Muscle of leg (tissue), 11 donors: ENCODE data around the gene LRRC3. TPM values are rescaled to one million over a fixed set of nuclear protein-coding genes. Genes with fewer than 3 reads are reported as not detected.
"Not testable (repeated sequence)": the region's sequence is repeated elsewhere in the genome, so short reads cannot be mapped to it uniquely, and the experiment has no call there.

Experiments used
- DNase-seq: peaks from one replicate; pipeline ENCODE4 v3.0.0; 2013
- H3K27ac ChIP-seq: one replicate; pipeline ENCODE4 v1.5.1; 2013; ENCODE audit warnings: mild to moderate bottlenecking, low read length, control low read depth
- H3K27me3 ChIP-seq: one replicate; pipeline ENCODE4 v1.6.1; 2013; ENCODE audit warnings: low read length; ENCODE audit not compliant: control insufficient read depth, insufficient read depth
- H3K36me3 ChIP-seq: one replicate; pipeline ENCODE4 v1.6.1; 2013; ENCODE audit warnings: low read length; ENCODE audit not compliant: control insufficient read depth, insufficient read depth
- H3K4me1 ChIP-seq: one replicate; pipeline ENCODE4 v1.6.1; 2013; ENCODE audit warnings: low read length; ENCODE audit not compliant: control insufficient read depth, insufficient read depth
- H3K4me3 ChIP-seq: one replicate; pipeline ENCODE4 v1.5.1; 2013; ENCODE audit warnings: low read length, control low read depth
- H3K9me3 ChIP-seq: replicated peaks from 2 replicates; pipeline ENCODE4 v1.6.1; 2013; ENCODE audit warnings: low read depth, low read length; ENCODE audit not compliant: control insufficient read depth
- WGBS: methylation state at CpG from one replicate; pipeline ENCODE4 v1.1.5; 2013; ENCODE audit warnings: missing lambda C conversion rate; ENCODE audit not compliant: insufficient coverage; 5-methylcytosine and 5-hydroxymethylcytosine counted together
- polyA plus RNA-seq, 8 donors: library from polyadenylated mRNA; unstranded; fragments of 120-200 nt; gene quantifications; one replicate each; pipeline versions ENCODE4 v1.2.1 to v1.2.3, GENCODE V29; 2013; ENCODE audit warnings: inconsistent platforms in 1 of 8, low replicate concordance in 1 of 8; ENCODE audit not compliant: insufficient read length in 8 of 8, insufficient read depth in 1 of 8
- total RNA-seq: library from RNA; stranded (reverse); fragments of 120-200 nt; gene quantifications from one replicate; pipeline ENCODE4 v1.2.4, GENCODE V29; 2013

Gene LRRC3
- total and polyA plus RNA-seq, 9 donors, result 0.98 to 4.2 (median 2.5) TPM

DNA sequence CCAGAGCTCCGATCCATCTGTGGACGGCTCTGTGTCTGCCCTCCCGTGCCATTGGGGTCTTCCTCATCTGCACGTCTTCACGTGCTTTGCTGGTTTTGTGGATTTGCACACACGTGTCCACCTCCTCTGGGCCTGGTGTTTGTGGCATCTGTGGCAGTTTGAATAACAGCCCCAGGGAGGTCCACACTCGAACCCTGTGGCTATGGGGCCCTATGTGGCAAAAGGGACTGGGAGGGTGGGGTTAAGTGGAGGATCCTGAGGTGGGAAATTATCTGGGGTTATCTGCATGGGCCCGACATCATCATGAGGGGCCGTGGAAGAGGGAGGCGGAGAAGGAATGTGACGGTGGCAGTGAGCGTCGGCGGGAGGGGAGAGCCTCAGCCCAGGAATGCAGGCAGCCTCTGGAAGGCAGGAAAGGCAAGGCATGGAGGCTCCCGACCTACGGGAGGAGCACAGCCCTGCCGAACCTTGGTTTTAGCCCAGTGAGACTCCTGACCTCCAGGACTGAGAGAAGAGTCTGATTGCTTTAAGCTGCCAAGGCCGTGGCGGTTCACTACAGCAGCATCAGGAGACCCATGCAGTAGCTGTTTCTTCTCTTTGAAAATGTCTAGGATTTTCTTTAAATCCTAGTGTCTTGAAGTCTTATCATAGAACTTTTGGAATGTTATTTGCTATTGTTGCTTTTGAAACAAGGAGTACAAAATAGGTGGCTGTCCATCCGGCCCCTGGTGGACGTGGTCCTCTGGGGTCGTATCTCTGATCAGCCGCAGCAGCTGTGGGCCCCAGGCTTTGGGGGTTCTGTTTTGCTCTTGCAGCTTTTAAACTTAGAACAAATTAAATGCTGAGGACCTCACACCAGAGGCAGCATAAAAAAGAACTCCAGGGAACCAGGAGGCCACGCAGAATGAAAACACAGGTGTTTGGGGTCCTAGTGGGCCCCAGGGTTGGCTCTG, 40.0 kb upstream of the LRRC3 start:
- no peaks in the 10 kb centered on the region for H3K36me3 ChIP-seq
- H3K27me3 ChIP-seq, result peaks cover 7% of the 10 kb centered on the region
- no peak overlapping the region for H3K27ac ChIP-seq
- no peak for DNase-seq
- WGBS, result 47% methylated on average over 23 of the region's 24 CpGs
- peaks cover 10% of the 10 kb centered on the region for H3K4me1 ChIP-seq
- H3K9me3 ChIP-seq, result peaks cover 4% of the 10 kb centered on the region
- no peak overlapping the region for H3K4me3 ChIP-seq

DNA sequence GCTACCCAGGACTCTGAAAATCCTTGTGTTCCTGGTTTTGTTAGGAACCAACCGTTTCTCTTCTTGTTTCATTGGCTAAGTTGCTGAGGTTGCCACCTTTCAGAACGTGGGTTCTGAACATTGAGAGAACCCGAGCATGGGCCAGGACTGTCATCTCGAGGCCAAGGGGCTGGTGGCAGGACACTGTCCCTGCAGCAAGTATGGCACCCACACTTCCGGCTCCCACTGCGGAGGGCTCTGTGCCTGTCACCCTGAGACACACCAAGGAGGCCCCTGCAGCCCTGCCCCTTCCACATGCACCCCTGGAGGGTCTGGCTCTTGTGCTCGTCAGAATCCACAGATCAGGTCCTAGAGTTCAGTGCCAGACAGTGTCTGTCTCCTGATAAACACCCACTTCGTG, 39.1 kb upstream of the LRRC3 start:
- peaks cover 10% of the 10 kb centered on the region for H3K4me1 ChIP-seq
- peaks cover 7% of the 10 kb centered on the region for H3K27me3 ChIP-seq
- no peak overlapping the region for H3K4me3 ChIP-seq
- DNase-seq, result no peak
- 85% methylated on average over 6 of the region's 8 CpGs for WGBS
- peaks cover 4% of the 10 kb centered on the region for H3K9me3 ChIP-seq
- H3K36me3 ChIP-seq, result no peaks in the 10 kb centered on the region
- H3K27ac ChIP-seq, result no peak overlapping the region

DNA sequence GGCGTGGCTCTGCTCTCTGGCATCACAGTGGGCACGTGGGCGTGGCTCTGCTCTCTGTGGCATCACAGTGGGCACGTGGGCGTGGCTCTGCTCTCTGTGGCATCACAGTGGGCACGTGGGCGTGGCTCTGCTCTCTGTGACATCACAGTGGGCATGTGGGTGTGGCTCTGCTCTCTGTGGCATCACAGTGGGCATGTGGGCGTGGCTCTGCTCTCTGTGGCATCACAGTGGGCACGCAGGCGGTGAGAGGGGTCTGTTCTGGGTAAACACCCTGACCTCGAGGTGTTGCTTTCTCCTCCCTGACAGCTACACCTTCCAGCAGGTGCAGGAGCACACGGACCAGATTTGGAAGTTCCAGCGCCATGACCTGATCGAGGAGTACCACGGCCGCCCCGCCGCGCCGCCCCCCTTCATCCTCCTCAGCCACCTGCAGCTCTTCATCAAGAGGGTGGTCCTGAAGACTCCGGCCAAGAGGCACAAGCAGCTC, 37.6 kb upstream of the LRRC3 start:
- H3K4me3 ChIP-seq, H3K27me3 ChIP-seq, H3K9me3 ChIP-seq, H3K36me3 ChIP-seq, H3K4me1 ChIP-seq, H3K27ac ChIP-seq, DNase-seq: not testable (repeated sequence)
- WGBS, result 84% methylated on average over 5 of the region's 21 CpGs

DNA sequence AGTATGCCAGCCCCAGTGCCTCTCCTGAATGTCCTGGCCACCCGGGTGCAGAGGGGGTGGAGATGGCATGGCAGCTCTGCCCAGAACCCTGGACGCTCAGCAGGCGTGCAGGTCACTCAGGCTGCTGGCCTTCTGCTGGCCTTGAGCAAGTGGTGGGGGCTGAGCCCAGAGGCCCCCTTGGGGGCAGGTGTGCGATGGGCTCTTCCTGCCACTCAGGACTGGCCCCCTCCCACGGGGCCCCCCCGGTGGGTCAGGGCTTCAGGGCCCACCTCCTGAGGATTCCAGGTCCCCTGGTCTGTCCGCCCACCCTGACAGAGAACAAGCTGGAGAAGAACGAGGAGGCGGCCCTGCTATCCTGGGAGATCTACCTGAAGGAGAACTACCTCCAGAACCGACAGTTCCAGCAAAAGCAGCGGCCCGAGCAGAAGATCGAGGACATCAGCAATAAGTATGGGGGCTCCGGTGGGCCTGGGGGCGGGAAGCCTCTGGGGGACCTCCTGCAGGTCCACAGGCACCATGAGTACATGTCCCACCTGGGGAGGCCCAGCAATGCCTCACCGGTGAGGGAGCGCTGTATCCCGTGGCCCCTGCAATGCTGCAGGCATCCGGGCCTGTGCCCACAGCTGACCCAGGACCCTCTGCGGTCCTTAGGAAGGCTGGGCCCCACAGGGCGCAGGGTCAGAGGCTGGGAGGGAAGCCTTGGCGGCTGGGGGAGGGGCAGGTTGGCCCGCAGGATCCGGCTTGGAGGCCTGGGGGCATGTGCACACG, 37.0 kb upstream of the LRRC3 start:
- H3K27ac ChIP-seq, result no peak overlapping the region
- H3K36me3 ChIP-seq, result no peaks in the 10 kb centered on the region
- H3K4me1 ChIP-seq, result peaks cover 10% of the 10 kb centered on the region
- DNase-seq, result no peak
- 89% methylated on average over 23 of the region's 25 CpGs for WGBS
- no peak overlapping the region for H3K4me3 ChIP-seq
- peaks cover 4% of the 10 kb centered on the region for H3K9me3 ChIP-seq
- H3K27me3 ChIP-seq, result peaks cover 7% of the 10 kb centered on the region

DNA sequence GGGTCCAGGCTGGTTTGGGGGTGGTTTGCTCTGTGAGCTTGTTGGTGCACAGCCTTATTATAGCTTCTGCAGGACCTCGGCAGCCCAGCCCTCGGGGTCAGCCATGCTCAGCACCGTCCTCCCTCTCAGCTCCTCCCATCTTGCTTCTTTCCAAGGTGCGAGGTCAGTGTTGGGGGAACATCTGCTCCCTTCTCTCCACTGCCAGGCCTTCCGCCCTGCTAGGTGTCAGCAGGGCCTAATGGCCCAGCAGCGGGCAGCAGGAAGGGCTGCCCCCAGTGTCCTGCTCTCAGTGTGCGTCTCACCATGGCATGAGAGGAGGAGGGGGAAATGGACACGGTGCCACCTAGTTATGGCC, 36.5 kb upstream of the LRRC3 start:
- 94% methylated on average over 3 of the region's 8 CpGs for WGBS
- peaks cover 7% of the 10 kb centered on the region for H3K27me3 ChIP-seq
- DNase-seq, result no peak

DNA sequence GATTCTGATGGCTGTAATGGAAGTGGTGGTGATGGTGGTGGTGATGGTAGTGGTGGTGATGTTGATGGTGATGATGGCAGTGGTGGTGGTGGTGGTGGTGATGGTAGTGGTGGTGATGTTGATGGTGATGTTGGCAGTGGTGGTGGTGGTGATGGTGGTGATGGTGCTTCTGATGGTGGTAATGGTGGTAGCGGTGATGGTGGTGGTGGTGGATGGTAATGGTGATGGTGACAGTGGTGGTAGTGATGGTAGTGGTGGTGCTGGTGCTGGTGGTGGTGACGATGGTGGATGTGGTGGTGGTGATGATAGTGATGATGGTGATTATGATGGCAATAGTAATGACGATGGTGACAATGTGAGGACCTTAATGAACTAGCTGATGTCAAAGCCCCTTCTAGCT, 35.6 kb upstream of the LRRC3 start:
- Histone ChIP-seq H3K9me3 (peaks cover 4% of the 10 kb centered on the region), H3K27me3 (peaks cover 7% of the 10 kb centered on the region), H3K27ac (no peak overlapping the region), H3K4me3 (no peak overlapping the region), H3K4me1 (peaks cover 4% of the 10 kb centered on the region), H3K36me3 (no peaks in the 10 kb centered on the region)
- 88% methylated on average over 2 of the region's 3 CpGs for WGBS
- DNase-seq, result no peak

More for the DNA sequence above, 36.5 kb upstream of the LRRC3 start:
- H3K36me3 ChIP-seq, result no peaks in the 10 kb centered on the region
- H3K27ac ChIP-seq, result no peak overlapping the region
- peaks cover 4% of the 10 kb centered on the region for H3K9me3 ChIP-seq
- H3K4me3 ChIP-seq, result no peak overlapping the region
- peaks cover 10% of the 10 kb centered on the region for H3K4me1 ChIP-seq

DNA sequence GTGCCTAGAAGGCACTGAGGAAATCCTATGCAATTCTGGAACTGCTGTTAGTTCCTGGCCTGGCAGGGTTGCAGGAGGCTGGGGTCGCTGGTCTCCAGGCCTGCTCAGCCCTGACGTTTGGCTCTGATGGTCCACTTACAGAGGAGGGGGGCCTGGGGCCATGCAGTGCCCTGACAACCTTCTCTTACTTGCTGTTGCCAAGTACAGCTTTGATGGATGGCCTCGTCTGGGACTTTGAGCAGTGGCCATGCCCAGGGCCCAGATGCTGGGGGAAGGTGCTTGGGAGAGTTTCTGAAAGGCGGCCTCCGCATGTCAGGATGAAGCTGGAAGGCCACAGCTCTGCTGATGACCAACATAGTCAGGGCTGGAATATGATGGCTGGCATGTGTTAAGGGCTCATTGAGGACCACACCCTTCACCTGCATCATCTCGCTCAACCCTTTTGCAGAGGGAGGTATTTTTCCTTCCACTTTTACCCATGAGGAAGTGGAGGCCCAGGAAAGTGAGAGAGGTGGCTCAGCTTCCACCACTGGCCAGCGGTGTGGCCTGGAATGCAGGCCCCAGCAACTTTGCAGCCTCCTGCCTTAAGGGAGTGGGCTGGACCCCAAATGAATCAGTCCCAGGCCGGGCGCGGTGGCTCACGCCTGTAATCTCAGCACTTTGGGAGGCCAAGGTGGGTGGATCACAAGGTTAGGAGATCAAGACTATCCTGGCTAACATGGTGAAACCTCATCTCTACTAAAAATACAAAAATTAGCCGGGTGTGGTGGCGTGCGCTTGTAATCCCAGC, 34.7 kb upstream of the LRRC3 start:
- 85% methylated on average over 8 of the region's 14 CpGs for WGBS
- H3K4me1 ChIP-seq, result no peaks in the 10 kb centered on the region
- no peaks in the 10 kb centered on the region for H3K36me3 ChIP-seq
- H3K9me3 ChIP-seq, result peaks cover 4% of the 10 kb centered on the region
- no peak overlapping the region for H3K27ac ChIP-seq
- no peak overlapping the region for H3K4me3 ChIP-seq
- DNase-seq, result no peak
- H3K27me3 ChIP-seq, result peaks cover 2% of the 10 kb centered on the region

DNA sequence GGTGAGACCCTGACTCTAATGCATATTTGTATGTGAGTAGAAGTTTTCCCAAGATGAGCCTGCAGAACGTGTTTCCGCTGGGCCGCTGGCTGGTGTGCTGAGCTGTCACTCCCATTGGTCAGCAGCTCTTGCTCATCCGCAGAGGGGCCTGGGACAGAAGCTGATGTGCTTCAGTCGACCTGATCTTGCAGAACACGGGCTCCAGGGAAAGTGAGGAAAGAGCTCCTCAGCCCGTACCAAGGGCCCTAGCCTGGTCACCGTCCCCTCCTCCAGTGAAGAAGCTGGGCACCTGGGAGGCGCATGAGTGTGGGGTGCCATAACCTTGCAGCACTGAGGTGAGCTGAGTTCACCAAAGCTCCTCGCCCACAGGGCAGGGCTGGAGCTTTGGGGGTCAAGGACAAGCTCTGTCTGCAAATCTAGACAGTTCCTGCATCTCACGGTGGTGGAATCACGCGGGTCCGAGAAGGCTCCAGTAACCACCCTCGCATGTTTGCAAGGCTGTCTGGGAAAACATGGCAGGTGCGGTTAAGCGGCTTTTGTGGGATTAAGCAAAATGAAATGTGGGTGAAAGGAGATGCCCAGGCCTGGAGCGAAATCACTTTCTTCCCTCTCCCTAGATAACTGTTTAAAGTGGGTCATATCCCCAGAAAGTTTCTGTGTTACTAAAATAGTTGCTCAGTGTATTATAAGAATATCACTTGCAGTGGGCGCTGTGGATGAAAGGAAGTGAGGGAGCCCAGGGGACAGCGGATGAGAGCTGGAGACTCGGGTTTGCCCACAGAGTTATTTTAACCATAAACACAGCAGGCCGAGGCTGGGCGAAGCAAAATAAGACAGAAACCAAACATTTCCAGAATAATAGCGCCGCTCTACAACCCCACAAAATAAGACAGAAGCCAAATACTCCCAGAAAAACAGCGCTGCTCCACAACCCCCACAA, 33.1 kb upstream of the LRRC3 start:
- Histone ChIP-seq H3K4me1 (no peaks in the 10 kb centered on the region), H3K9me3 (peaks cover 4% of the 10 kb centered on the region), H3K27ac (no peak overlapping the region), H3K4me3 (no peak overlapping the region), H3K36me3 (no peaks in the 10 kb centered on the region), H3K27me3 (no peaks in the 10 kb centered on the region)
- no peak for DNase-seq
- 75% methylated on average over 15 of the region's 26 CpGs for WGBS

DNA sequence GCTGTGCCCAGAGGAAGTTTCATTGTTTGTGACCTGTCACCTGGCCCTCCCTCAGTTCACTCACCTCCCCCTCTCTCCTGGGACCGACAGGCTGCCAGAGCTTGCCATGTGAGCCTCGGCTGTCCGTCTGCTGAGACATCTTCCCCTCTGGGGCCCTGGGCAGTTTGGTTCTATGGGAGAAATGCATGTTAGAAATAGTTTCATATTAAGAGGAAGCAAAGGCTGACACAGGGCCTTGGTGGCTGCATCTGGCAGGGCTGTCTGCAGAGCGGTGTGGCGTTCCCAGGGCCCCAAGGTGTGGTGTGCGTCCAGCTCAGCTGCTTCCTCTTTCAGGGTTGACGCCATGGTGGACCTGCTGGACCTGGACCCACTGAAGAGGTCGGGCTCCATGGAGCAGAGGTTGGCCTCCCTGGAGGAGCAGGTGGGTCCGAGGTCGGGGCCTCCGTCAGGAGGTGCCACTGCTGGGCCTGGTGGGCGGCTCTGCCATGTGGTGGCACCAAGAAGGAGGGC, 31.9 kb upstream of the LRRC3 start:
- DNase-seq, result no peak
- Histone ChIP-seq H3K27me3 (no peaks in the 10 kb centered on the region), H3K27ac (no peak overlapping the region), H3K4me1 (no peaks in the 10 kb centered on the region), H3K4me3 (no peak overlapping the region), H3K9me3 (no peaks in the 10 kb centered on the region), H3K36me3 (no peaks in the 10 kb centered on the region)
- 80% methylated on average over 8 of the region's 12 CpGs for WGBS
